ENCODE measurements around the gene SLC44A1. TPM values are rescaled to one million over a fixed set of nuclear protein-coding genes. Genes with fewer than 3 reads are reported as not detected.

SLC44A1 gene
- total and polyA plus RNA-seq, 2 of the 13 experiments (the other 11 are each of a cell fraction or from before 2014, with no cell fraction given) = 21.4 to 40.8 TPM

DNA sequence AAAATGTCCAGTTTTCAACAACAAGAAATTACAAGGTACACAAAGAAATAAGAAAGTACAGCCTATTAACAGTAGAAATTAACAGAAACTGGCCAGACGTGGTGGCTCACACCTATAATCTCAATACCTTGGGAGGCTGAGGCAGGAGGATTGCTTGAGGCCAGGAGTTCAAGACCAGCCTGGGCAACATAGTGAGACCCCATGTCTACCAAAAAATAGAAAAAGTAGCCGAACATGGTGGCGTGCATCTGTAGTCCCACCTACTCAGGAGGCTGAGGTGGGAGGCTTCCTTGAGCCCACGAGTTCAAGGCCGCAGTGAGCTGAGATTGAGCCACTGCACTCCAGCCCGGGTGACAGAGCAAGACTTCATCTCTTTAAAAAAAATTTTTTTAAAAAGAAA lies 161.9 kb downstream of the SLC44A1 start:
- Histone ChIP-seq H3K4me2 (ENCODE audit: low read depth, low read length) (no peak overlapping the region), H4K20me1 (ENCODE audit: insufficient read depth, low read length) (no peaks in the 10 kb centered on the region), H3K27ac (ENCODE audit: extremely low read length, insufficient read depth, low read length) (peak overlapping the region; percentile 40), H3K9me3 (ENCODE audit: low read length) (no peaks in the 10 kb centered on the region), H3K27me3 (ENCODE audit: control insufficient read depth in 1 of 2, insufficient read depth in 2 of 2, low read length in 2 of 2) (no peaks in the 10 kb centered on the region), H2AFZ (ENCODE audit: low read length) (no peak overlapping the region), H3K79me2 (ENCODE audit: insufficient read depth, low read length) (no peaks in the 10 kb centered on the region), H3K36me3 (replicated peaks in 1 of 2; ENCODE audit: control insufficient read depth in 1 of 2, insufficient read depth in 2 of 2, low read length in 2 of 2) (no peaks in the 10 kb centered on the region), H3K9ac (ENCODE audit: insufficient read depth, low read depth, low read length) (no peak overlapping the region), H3K4me1 (ENCODE audit: insufficient read depth, low read length) (peaks cover 16% of the 10 kb centered on the region), H3K4me3 (replicated peaks in 1 of 3; ENCODE audit: insufficient read depth in 1 of 3, low read depth in 2 of 3, low read length in 3 of 3) (no peak overlapping the region)
- FAIRE-seq (no peak), ATAC-seq (no peak), DNase-seq (ENCODE audit: low spot score) (no peak)
- CTCF ChIA-PET (ENCODE audit: low intra/inter-chr PET ratio, low total read pairs) = no interaction called here
- intact Hi-C loops (cut with micrococcal nuclease; ENCODE audit: unreplicated experiment) (no loop called here), in situ Hi-C loops (cut with HindIII; ENCODE audit: extremely low pct_ligation_motif_present, low pct_unique_long_range_greater_than_20kb) (no loop called here)
- BruUV-seq (replicated peaks) = no TSS peak
- TF ChIP-seq ZNF121 (CRISPR knock-in tag; IDR thresholded peaks at IDR 0.05) (peak; percentile 72; the same call in 1 of the 2 replicates), SRY (CRISPR knock-in tag; IDR thresholded peaks at IDR 0.05) (no peak), TP53 (CRISPR knock-in tag; conservative IDR thresholded peaks at IDR 0.05) (no peak), SRSF1 (optimal IDR thresholded peaks at IDR 0.05; ENCODE audit: low read depth, low read length) (no peak)
- TF ChIP-seq, protein P1, sequence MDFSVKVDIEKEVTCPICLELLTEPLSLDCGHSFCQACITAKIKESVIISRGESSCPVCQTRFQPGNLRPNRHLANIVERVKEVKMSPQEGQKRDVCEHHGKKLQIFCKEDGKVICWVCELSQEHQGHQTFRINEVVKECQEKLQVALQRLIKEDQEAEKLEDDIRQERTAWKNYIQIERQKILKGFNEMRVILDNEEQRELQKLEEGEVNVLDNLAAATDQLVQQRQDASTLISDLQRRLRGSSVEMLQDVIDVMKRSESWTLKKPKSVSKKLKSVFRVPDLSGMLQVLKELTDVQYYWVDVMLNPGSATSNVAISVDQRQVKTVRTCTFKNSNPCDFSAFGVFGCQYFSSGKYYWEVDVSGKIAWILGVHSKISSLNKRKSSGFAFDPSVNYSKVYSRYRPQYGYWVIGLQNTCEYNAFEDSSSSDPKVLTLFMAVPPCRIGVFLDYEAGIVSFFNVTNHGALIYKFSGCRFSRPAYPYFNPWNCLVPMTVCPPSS (IDR thresholded peaks at IDR 0.05) = no peak
- TF ChIP-seq, protein P2, sequence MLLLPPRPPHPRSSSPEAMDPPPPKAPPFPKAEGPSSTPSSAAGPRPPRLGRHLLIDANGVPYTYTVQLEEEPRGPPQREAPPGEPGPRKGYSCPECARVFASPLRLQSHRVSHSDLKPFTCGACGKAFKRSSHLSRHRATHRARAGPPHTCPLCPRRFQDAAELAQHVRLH (CRISPR knock-in tag; IDR thresholded peaks at IDR 0.05; ENCODE audit: borderline replicate concordance, low read depth) = no peak
- WGBS (ENCODE audit: low lambda C conversion rate) = 91% methylated on average over 6 of the region's 6 CpGs
- POLR2A ChIA-PET = no interaction called here

DNA sequence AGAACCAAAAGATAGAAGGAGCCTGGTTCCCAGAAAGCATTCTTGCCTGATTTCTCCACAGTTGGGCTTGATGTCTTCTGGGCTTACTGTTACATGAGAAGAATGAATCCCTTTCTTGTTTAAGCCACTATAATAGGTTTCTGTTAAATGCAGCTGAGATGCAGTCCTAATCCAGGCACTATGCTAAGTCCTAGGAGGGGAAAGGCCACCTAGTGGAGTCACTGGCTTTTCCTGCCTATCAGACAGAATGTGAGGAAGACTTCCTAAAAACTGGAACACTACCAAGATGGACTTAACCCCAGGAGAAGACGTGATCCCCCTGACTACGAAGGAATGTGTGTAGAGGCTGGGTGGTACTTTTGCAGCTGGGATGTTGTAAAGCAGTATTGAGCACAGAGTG lies 169.1 kb downstream of the SLC44A1 start:
- peak; percentile 72 for FAIRE-seq
- no peak overlapping the region for H3K9ac ChIP-seq (ENCODE audit: insufficient read depth, low read depth, low read length)
- ATAC-seq = peak; percentile 45
- H2AFZ ChIP-seq (ENCODE audit: low read length) = no peak overlapping the region
- no peak overlapping the region for H3K27ac ChIP-seq (ENCODE audit: extremely low read length, insufficient read depth, low read length)
- no peaks in the 10 kb centered on the region for H4K20me1 ChIP-seq (ENCODE audit: insufficient read depth, low read length)
- POLR2A ChIA-PET = interaction anchor here (1.0 kb wide), 3 partner anchors 123 to 487 kb away, joined by 3 to 4 read pairs (median 3); no protein-coding TSS in a partner anchor
- CTCF ChIA-PET (ENCODE audit: low intra/inter-chr PET ratio, low total read pairs) = interaction anchor here (1.1 kb wide), 1 partner anchor 254 kb away, joined by 4 read pairs; no protein-coding TSS in a partner anchor
- intact Hi-C loops (cut with micrococcal nuclease; ENCODE audit: unreplicated experiment) (loop anchor here (1.0 to 10.0 kb wide), 2 partner anchors 162 to 629 kb away; no protein-coding TSS in a partner anchor), in situ Hi-C loops (cut with HindIII; ENCODE audit: extremely low pct_ligation_motif_present, low pct_unique_long_range_greater_than_20kb) (loop anchor here (10.0 kb wide), 1 partner anchor 549 kb away; no protein-coding TSS in a partner anchor)
- peaks cover 59% of the 10 kb centered on the region for H3K4me1 ChIP-seq (ENCODE audit: insufficient read depth, low read length)
- BruUV-seq (replicated peaks) = no TSS peak
- H3K4me2 ChIP-seq (ENCODE audit: low read depth, low read length) = no peak overlapping the region
- WGBS (ENCODE audit: low lambda C conversion rate) = 17% methylated on average over 2 of the region's 2 CpGs
- H3K27me3 ChIP-seq (ENCODE audit: control insufficient read depth in 1 of 2, insufficient read depth in 2 of 2, low read length in 2 of 2) = no peaks in the 10 kb centered on the region
- no peaks in the 10 kb centered on the region for H3K9me3 ChIP-seq (ENCODE audit: low read length)
- H3K79me2 ChIP-seq (ENCODE audit: insufficient read depth, low read length) = no peaks in the 10 kb centered on the region
- H3K36me3 ChIP-seq (replicated peaks in 1 of 2; ENCODE audit: control insufficient read depth in 1 of 2, insufficient read depth in 2 of 2, low read length in 2 of 2) = no peaks in the 10 kb centered on the region
- DNase-seq (ENCODE audit: low spot score) = peak; percentile 47
- no peak overlapping the region for H3K4me3 ChIP-seq (replicated peaks in 1 of 3; ENCODE audit: insufficient read depth in 1 of 3, low read depth in 2 of 3, low read length in 3 of 3)
- TF ChIP-seq ZFP1 (CRISPR knock-in tag; IDR thresholded peaks at IDR 0.05) (no peak), ZBTB7A (CRISPR knock-in tag; IDR thresholded peaks at IDR 0.05) (no peak), STAG1 (CRISPR knock-in tag; IDR thresholded peaks at IDR 0.05) (peak; percentile 68), MIER2 (CRISPR knock-in tag; IDR thresholded peaks at IDR 0.05) (0 out of 2 replicates have a peak, but pooled peaks have one; percentile 16), ZNF746 (CRISPR knock-in tag; IDR thresholded peaks at IDR 0.05) (no peak), ZNF567 (CRISPR knock-in tag; IDR thresholded peaks at IDR 0.05; ENCODE audit: borderline replicate concordance) (no peak), NFRKB (IDR thresholded peaks at IDR 0.05) (no peak), TBX3 (IDR thresholded peaks at IDR 0.05; ENCODE audit: borderline replicate concordance) (no peak), ZNF660 (CRISPR knock-in tag; IDR thresholded peaks at IDR 0.05; ENCODE audit: borderline replicate concordance, low read depth) (no peak)
- TF ChIP-seq, protein P3, sequence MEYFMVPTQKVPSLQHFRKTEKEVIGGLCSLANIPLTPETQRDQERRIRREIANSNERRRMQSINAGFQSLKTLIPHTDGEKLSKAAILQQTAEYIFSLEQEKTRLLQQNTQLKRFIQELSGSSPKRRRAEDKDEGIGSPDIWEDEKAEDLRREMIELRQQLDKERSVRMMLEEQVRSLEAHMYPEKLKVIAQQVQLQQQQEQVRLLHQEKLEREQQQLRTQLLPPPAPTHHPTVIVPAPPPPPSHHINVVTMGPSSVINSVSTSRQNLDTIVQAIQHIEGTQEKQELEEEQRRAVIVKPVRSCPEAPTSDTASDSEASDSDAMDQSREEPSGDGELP (IDR thresholded peaks at IDR 0.05; ENCODE audit: borderline replicate concordance, low read depth) = no peak
- TF ChIP-seq, protein P4, sequence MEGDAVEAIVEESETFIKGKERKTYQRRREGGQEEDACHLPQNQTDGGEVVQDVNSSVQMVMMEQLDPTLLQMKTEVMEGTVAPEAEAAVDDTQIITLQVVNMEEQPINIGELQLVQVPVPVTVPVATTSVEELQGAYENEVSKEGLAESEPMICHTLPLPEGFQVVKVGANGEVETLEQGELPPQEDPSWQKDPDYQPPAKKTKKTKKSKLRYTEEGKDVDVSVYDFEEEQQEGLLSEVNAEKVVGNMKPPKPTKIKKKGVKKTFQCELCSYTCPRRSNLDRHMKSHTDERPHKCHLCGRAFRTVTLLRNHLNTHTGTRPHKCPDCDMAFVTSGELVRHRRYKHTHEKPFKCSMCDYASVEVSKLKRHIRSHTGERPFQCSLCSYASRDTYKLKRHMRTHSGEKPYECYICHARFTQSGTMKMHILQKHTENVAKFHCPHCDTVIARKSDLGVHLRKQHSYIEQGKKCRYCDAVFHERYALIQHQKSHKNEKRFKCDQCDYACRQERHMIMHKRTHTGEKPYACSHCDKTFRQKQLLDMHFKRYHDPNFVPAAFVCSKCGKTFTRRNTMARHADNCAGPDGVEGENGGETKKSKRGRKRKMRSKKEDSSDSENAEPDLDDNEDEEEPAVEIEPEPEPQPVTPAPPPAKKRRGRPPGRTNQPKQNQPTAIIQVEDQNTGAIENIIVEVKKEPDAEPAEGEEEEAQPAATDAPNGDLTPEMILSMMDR (CRISPR knock-in tag; IDR thresholded peaks at IDR 0.05) = peak; percentile 67
